Gastrocnemius medialis (tissue), 4 donors: Measurements from ENCODE around the gene RPL29. TPM values are rescaled to one million over a fixed set of nuclear protein-coding genes. Genes with fewer than 3 reads are reported as not detected.
"Not testable (repeated sequence)": the region's sequence is repeated elsewhere in the genome, so short reads cannot be mapped to it uniquely, and the experiment has no call there.

Experiments used
- ATAC-seq, 2 donors: fragments of 150-250 bp; one replicate each; pipeline ENCODE4 v1.9.1; 2016
- DNase-seq, 2 donors: peaks; one replicate each; pipeline ENCODE4 v3.0.0-alpha.2; 2019
- H3K27ac ChIP-seq, 4 donors: fragments of 200-600 bp; sonication (generic); 1 replicate in 1 of 4; 2 replicates in 3 of 4; pipeline ENCODE4 v1.5.1; 2016 to 2018; ENCODE audit warnings: mild to moderate bottlenecking in 2 of 4, moderate library complexity in 1 of 4
- H3K27me3 ChIP-seq, 3 donors: fragments of 200-600 bp; sonication (generic) in 2 of 3; 1 replicate in 1 of 3; 2 replicates in 2 of 3; pipeline versions ENCODE4 v1.5.1 to v1.6.0; 2016 to 2019; ENCODE audit warnings: mild to moderate bottlenecking in 1 of 3, moderate library complexity in 1 of 3
- H3K36me3 ChIP-seq, 2 donors: fragments of 200-600 bp; sonication (generic) in 1 of 2; one replicate each; pipeline ENCODE4 v1.5.1; 2017 to 2018
- H3K4me1 ChIP-seq, 2 donors: fragments of 200-600 bp; sonication (generic) in 1 of 2; one replicate each; pipeline ENCODE4 v1.5.1; 2016 to 2017; ENCODE audit warnings: mild to moderate bottlenecking in 2 of 2
- H3K4me3 ChIP-seq, 4 donors: fragments of 200-600 bp; sonication (generic) in 3 of 4; 1 replicate in 1 of 4; 2 replicates in 3 of 4; pipeline ENCODE4 v1.5.1; 2016 to 2019; ENCODE audit warnings: mild to moderate bottlenecking in 2 of 4
- H3K9me3 ChIP-seq, 3 donors: fragments of 200-600 bp; sonication (generic) in 2 of 3; 1 replicate in 1 of 3; 2 replicates in 2 of 3; pipeline ENCODE4 v1.5.1; 2016 to 2019
- CTCF ChIP-seq, 5 experiments: fragments of 450-650 bp in 3 of 5; fragments of 200-600 bp in 2 of 5; sonication (generic) in 2 of 5; IDR thresholded peaks in 4 of 5; conservative IDR thresholded peaks in 1 of 5; 1 replicate in 4 of 5; 2 replicates in 1 of 5; pipeline ENCODE4 v1.5.1; 2016 to 2019; ENCODE audit warnings: antibody characterized with exemption in 5 of 5, mild to moderate bottlenecking in 3 of 5, moderate library complexity in 3 of 5
- POLR2A ChIP-seq, 2 donors: fragments of 450-650 bp; IDR thresholded peaks; one replicate each; pipeline ENCODE4 v1.6.1; 2017; ENCODE audit warnings: antibody characterized with exemption in 2 of 2, mild to moderate bottlenecking in 2 of 2, moderate library complexity in 2 of 2
- in situ Hi-C, 4 donors: fragments of 200-750 bp; cut with MboI; loops; one replicate each; pipeline versions ENCODE4 v1.15.0 to v1.8.0; 2017; ENCODE audit warnings: low sequenced_read_pairs in 4 of 4
- intact Hi-C: fragments of 100-400 bp; cut with DNase I; formaldehyde crosslinking; loops from one replicate; pipeline ENCODE4 v1.15.1; 2023; ENCODE audit warnings: low total_unique reads
- total RNA-seq, 4 donors: library from RNA; depleted of rRNA; stranded (reverse); fragments of >200 nt; gene quantifications; one replicate each; pipeline versions ENCODE4 v1.1.0 to v1.2.3, GENCODE V29; 2016

The RPL29 gene
- total RNA-seq, 4 donors from 2014 or later = 1,885 to 2,483 (median 2,154) TPM

- in situ Hi-C loops (loop anchor here in 2 of 4 donors (10.0 kb wide), 1 partner anchor 47 kb away; the partner anchor contains the start of genes PARP3 (in 2 of the 2) and RRP9 (in 2 of the 2)), intact Hi-C loops (no loop called here)
- Histone ChIP-seq H3K9me3 (no peaks in the 10 kb centered on the region), H3K27me3 (no peaks in the 10 kb centered on the region), H3K4me1 (peaks cover 14 to 26% of the 10 kb centered on the region in 2 donors), H3K4me3 (no peak overlapping the region), H3K27ac (no peak overlapping the region), H3K36me3 (peaks cover 0 to 31% of the 10 kb centered on the region in 2 donors)
- ATAC-seq (no peak), DNase-seq (no peak)
- TF ChIP-seq CTCF (IDR thresholded peaks at IDR 0.05 in 4 of 5, conservative IDR thresholded peaks at IDR 0.05 in 1 of 5) (no peak), POLR2A (IDR thresholded peaks at IDR 0.05) (no peak)
Measured at GRCh38 chr3:51992017-51992682, 3.5 kb downstream of the RPL29 start.

GRCh38 chr3:51990501-51990971 lies 5.2 kb downstream of the RPL29 start:
- H3K27ac ChIP-seq, ATAC-seq, intact Hi-C loops, H3K27me3 ChIP-seq, DNase-seq, H3K9me3 ChIP-seq, H3K4me3 ChIP-seq: not testable (repeated sequence)
- in situ Hi-C loops = loop anchor here in 2 of 4 donors (10.0 kb wide), 1 partner anchor 46 kb away; the partner anchor contains the start of genes PARP3 (in 2 of the 2) and RRP9 (in 2 of the 2)
- peaks cover 14 to 26% of the 10 kb centered on the region in 2 donors for H3K4me1 ChIP-seq
- peaks cover 0 to 31% of the 10 kb centered on the region in 2 donors for H3K36me3 ChIP-seq

- no peaks in the 10 kb centered on the region for H3K9me3 ChIP-seq
- no peak overlapping the region for H3K4me3 ChIP-seq
- H3K27ac ChIP-seq = no peak overlapping the region
- intact Hi-C loops (no loop called here), in situ Hi-C loops (no loop called here)
- TF ChIP-seq CTCF (IDR thresholded peaks at IDR 0.05 in 4 of 5, conservative IDR thresholded peaks at IDR 0.05 in 1 of 5) (no peak), POLR2A (IDR thresholded peaks at IDR 0.05) (no peak)
- peaks cover 7 to 14% of the 10 kb centered on the region in 2 donors for H3K4me1 ChIP-seq
- ATAC-seq (no peak), DNase-seq (no peak)
- no peaks in the 10 kb centered on the region for H3K27me3 ChIP-seq
- peaks cover 0 to 17% of the 10 kb centered on the region in 2 donors for H3K36me3 ChIP-seq
Measured at GRCh38 chr3:51988286-51989146, 7.2 kb downstream of the RPL29 start.

GRCh38 chr3:51987568-51987967 lies 8.1 kb downstream of the RPL29 start:
- TF ChIP-seq POLR2A (IDR thresholded peaks at IDR 0.05) = no peak
- TF ChIP-seq CTCF (IDR thresholded peaks at IDR 0.05 in 4 of 5, conservative IDR thresholded peaks at IDR 0.05 in 1 of 5) = no peak
- peaks cover 0 to 8% of the 10 kb centered on the region in 2 donors for H3K36me3 ChIP-seq
- H3K27ac ChIP-seq = no peak overlapping the region
- H3K4me1 ChIP-seq = peaks cover 13 to 14% of the 10 kb centered on the region in 2 donors
- no peak for ATAC-seq
- in situ Hi-C loops = no loop called here
- intact Hi-C loops = no loop called here
- H3K4me3 ChIP-seq = no peak overlapping the region
- DNase-seq = no peak
- H3K9me3 ChIP-seq = no peaks in the 10 kb centered on the region
- H3K27me3 ChIP-seq = no peaks in the 10 kb centered on the region
